ENCODE data around the gene CAMKMT. TPM values are rescaled to one million over a fixed set of nuclear protein-coding genes. Genes with fewer than 3 reads are reported as not detected.

The CAMKMT gene
- total RNA-seq, 2 experiments from 2014 or later: 12.1 to 14.1 TPM

DNA sequence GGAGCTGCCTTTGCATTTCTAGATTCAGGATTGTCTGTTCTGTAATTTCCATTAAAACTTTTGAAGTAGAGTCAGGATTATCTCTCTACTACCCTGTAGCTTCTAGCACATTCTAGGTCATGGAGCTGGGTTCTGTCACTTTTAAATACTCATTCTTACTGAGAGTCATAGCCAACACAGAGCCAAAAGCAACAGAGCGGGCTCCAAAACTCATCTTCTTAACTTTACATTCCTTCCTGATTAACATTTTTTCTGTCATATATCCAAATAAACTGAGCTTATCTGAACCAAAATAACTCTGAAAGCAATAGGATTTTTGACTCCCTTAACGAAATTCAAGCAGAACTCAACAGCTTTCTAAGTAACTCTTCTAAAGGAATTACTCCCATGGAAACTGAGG, 13.3 kb upstream of the CAMKMT start:
- Mint-ChIP-seq H3K36me3 (ENCODE audit: low read depth) (peaks cover 14% of the 10 kb centered on the region), H3K27me3 (no peaks in the 10 kb centered on the region), H3K9me3 (no peaks in the 10 kb centered on the region), H3K4me3 (no peak overlapping the region), H3K27ac (no peak overlapping the region), H3K4me1 (ENCODE audit: low read depth) (peaks cover 22% of the 10 kb centered on the region)
- ChIA-PET CTCF (interaction anchor here (0.7 to 1.9 kb wide), 4 partner anchors 11 to 304 kb away, joined by 3 to 9 read pairs (median 5); partner anchors contain the start of genes CAMKMT and PREPL), POLR2A (interaction anchor here (1.3 kb wide), 1 partner anchor 12 kb away, joined by 3 read pairs; the partner anchor contains the start of gene PREPL)
- TF ChIP-seq, protein P1, sequence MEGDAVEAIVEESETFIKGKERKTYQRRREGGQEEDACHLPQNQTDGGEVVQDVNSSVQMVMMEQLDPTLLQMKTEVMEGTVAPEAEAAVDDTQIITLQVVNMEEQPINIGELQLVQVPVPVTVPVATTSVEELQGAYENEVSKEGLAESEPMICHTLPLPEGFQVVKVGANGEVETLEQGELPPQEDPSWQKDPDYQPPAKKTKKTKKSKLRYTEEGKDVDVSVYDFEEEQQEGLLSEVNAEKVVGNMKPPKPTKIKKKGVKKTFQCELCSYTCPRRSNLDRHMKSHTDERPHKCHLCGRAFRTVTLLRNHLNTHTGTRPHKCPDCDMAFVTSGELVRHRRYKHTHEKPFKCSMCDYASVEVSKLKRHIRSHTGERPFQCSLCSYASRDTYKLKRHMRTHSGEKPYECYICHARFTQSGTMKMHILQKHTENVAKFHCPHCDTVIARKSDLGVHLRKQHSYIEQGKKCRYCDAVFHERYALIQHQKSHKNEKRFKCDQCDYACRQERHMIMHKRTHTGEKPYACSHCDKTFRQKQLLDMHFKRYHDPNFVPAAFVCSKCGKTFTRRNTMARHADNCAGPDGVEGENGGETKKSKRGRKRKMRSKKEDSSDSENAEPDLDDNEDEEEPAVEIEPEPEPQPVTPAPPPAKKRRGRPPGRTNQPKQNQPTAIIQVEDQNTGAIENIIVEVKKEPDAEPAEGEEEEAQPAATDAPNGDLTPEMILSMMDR (IDR thresholded peaks at IDR 0.05): no peak
- ATAC-seq (no peak), DNase-seq (no peak)
- intact Hi-C loops (cut with micrococcal nuclease): no loop called here

DNA sequence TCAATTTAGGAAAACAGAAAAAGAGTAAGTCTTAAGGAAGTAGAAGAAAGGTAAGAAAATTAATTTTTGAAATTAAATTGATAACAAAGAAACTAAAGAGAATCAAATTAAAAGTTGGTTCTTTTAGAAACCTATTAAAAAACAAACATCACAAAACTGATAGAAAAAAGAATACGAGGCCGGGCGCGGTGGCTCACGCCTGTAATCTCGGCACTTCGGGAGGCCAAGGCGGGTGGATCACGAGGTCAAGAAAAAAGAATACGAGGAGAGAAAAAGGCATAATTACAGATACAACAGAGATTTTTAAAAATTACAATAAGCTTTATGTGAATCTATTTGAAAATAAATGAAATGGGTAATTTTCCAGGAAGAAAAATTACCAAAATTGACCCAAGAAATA, 12.2 kb upstream of the CAMKMT start:
- H3K9me3 Mint-ChIP-seq: no peaks in the 10 kb centered on the region

DNA sequence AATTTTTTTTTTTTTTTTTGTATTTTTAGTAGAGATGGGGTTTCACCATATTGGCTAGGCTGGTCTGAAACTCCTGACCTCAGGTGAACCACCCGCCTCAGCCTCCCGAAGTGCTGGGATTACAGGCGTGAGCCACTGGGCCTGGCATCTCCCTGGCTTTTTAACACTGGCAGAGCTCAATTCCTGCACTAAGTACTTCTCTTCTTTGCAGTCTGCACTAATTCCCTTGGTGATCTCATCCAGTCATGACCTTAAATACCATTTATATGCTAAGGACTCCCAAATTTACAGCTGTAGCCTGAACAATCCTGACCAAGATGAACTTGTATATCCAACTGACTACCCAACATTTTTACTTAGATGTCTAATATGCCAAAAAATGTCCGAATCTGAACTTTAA, 10.7 kb upstream of the CAMKMT start:
- ATAC-seq: no peak
- TF ChIP-seq, protein P1 (IDR thresholded peaks at IDR 0.05): no peak
- CTCF ChIA-PET: interaction anchor here (0.7 to 1.5 kb wide), 4 partner anchors 22 to 264 kb away, joined by 3 to 5 read pairs (median 4); no protein-coding TSS in a partner anchor
- Mint-ChIP-seq H3K9me3 (no peaks in the 10 kb centered on the region), H3K4me3 (no peak overlapping the region), H3K4me1 (ENCODE audit: low read depth) (peaks cover 22% of the 10 kb centered on the region), H3K36me3 (ENCODE audit: low read depth) (peaks cover 8% of the 10 kb centered on the region), H3K27ac (no peak overlapping the region), H3K27me3 (no peaks in the 10 kb centered on the region)
- intact Hi-C loops (cut with micrococcal nuclease): no loop called here
- POLR2A ChIA-PET: interaction anchor here (0.6 to 4.2 kb wide), 2 partner anchors 10 to 311 kb away, joined by 3 to 20 read pairs; partner anchors contain the start of genes CAMKMT and PREPL
- no peak for DNase-seq

More for the DNA sequence above, 12.2 kb upstream of the CAMKMT start:
- TF ChIP-seq, protein P1 (IDR thresholded peaks at IDR 0.05): no peak
- intact Hi-C loops (cut with micrococcal nuclease): no loop called here
- DNase-seq: no peak
- CTCF ChIA-PET: interaction anchor here (1.2 to 1.9 kb wide), 2 partner anchors 10 to 305 kb away, joined by 5 read pairs; no protein-coding TSS in a partner anchor
- ATAC-seq: no peak
- Mint-ChIP-seq H3K27me3 (no peaks in the 10 kb centered on the region), H3K4me3 (no peak overlapping the region), H3K4me1 (ENCODE audit: low read depth) (peaks cover 22% of the 10 kb centered on the region), H3K27ac (no peak overlapping the region), H3K36me3 (ENCODE audit: low read depth) (peaks cover 12% of the 10 kb centered on the region)
- POLR2A ChIA-PET: interaction anchor here (1.3 kb wide), 1 partner anchor 11 kb away, joined by 3 read pairs; the partner anchor contains the start of gene PREPL

DNA sequence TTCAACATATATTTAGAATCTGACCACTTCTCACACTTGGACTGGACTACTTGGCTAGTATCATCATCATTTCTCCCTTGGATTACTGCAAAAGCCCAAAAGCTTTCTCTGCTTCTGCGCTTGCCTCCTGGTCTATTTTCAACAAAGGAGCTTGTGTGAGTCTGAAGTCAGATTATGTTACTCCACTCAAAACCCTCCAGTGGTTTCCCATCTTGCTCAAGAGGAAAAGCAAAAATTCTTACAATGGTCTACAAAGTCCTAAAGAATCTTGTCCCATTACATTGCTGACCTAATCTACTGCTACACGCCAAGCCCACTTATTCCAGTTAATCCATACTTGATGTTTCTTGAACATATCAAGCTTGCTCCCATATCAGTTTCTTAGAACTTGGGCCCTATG, 10.1 kb upstream of the CAMKMT start:
- H3K4me1 Mint-ChIP-seq (ENCODE audit: low read depth): peaks cover 25% of the 10 kb centered on the region
- POLR2A ChIA-PET: interaction anchor here (0.6 to 4.2 kb wide), 2 partner anchors 10 to 312 kb away, joined by 3 to 20 read pairs; partner anchors contain the start of genes CAMKMT and PREPL
- no peaks in the 10 kb centered on the region for H3K27me3 Mint-ChIP-seq
- DNase-seq (no peak), ATAC-seq (no peak)
- no peak overlapping the region for H3K4me3 Mint-ChIP-seq
- no peak overlapping the region for H3K27ac Mint-ChIP-seq
- H3K9me3 Mint-ChIP-seq: no peaks in the 10 kb centered on the region
- TF ChIP-seq, protein P1 (IDR thresholded peaks at IDR 0.05): no peak
- CTCF ChIA-PET: interaction anchor here (0.7 to 1.5 kb wide), 4 partner anchors 22 to 265 kb away, joined by 3 to 5 read pairs (median 4); no protein-coding TSS in a partner anchor
- H3K36me3 Mint-ChIP-seq (ENCODE audit: low read depth): peaks cover 10% of the 10 kb centered on the region
- intact Hi-C loops (cut with micrococcal nuclease): no loop called here

DNA sequence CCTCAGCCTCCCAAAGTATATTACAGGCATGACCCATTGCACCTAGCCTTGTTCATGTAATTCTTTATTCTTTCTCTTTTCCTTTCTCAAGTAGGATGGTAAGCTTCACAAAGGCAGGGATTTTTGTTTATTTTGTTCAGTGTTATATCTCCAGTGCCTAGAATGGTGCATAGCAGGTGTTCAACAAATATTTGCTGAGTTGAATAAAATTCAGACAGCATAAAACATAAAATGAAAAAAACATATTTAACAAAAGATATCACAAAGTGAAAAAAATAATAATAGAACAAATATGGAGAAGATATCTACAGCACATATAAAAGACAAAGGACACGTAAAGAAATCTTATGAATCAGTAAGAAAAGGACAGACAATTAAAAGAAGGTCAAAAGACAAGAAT, 9.2 kb upstream of the CAMKMT start:
- H3K4me1 Mint-ChIP-seq (ENCODE audit: low read depth): peaks cover 30% of the 10 kb centered on the region
- H3K4me3 Mint-ChIP-seq: no peak overlapping the region
- intact Hi-C loops (cut with micrococcal nuclease): no loop called here
- ATAC-seq: no peak
- peaks cover 10% of the 10 kb centered on the region for H3K36me3 Mint-ChIP-seq (ENCODE audit: low read depth)
- H3K27me3 Mint-ChIP-seq: no peaks in the 10 kb centered on the region
- H3K9me3 Mint-ChIP-seq: no peaks in the 10 kb centered on the region
- ChIA-PET POLR2A (interaction anchor here (4.2 kb wide), 1 partner anchor 9 kb away, joined by 20 read pairs; the partner anchor contains the start of genes CAMKMT and PREPL), CTCF (no interaction called here)
- DNase-seq: no peak
- TF ChIP-seq, protein P1 (IDR thresholded peaks at IDR 0.05): no peak
- no peak overlapping the region for H3K27ac Mint-ChIP-seq

Data from activated CD8-positive, alpha-beta T cell treated with anti-CD3 and anti-CD28 coated beads for 36 hours (primary cell).